ENCODE measurements around the gene MS4A8.
"Not testable (repeated sequence)": the region's sequence is repeated elsewhere in the genome, so short reads cannot be mapped to it uniquely, and the experiment has no call there.

Gene MS4A8

DNA sequence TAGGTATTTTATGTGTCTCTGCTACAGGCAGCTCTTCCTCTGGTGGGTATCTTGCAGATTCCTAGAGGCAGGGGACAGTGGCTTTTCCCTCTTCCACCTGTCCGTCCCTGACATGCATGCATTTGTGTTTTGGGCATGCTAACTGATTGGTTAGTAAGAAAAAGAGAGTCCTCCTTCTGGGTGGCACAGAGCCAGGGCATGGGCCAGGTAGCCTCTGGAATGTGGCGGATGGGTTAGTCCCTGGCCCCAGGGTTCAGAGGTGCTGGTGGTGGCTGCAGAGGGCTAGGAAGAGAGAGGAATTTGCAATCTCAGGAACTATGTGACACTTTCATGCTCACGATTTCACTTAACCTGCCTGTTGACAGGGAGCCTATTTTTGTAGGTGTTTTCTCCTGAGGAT is 51.5 kb downstream of the MS4A8 start:
- ChIA-PET POLR2A (ENCODE audit: low non-redundant PET) (no interaction called here), CTCF (no interaction called here)
- no peak for DNase-seq (ENCODE audit: low spot score)
- TF ChIP-seq, protein P1, sequence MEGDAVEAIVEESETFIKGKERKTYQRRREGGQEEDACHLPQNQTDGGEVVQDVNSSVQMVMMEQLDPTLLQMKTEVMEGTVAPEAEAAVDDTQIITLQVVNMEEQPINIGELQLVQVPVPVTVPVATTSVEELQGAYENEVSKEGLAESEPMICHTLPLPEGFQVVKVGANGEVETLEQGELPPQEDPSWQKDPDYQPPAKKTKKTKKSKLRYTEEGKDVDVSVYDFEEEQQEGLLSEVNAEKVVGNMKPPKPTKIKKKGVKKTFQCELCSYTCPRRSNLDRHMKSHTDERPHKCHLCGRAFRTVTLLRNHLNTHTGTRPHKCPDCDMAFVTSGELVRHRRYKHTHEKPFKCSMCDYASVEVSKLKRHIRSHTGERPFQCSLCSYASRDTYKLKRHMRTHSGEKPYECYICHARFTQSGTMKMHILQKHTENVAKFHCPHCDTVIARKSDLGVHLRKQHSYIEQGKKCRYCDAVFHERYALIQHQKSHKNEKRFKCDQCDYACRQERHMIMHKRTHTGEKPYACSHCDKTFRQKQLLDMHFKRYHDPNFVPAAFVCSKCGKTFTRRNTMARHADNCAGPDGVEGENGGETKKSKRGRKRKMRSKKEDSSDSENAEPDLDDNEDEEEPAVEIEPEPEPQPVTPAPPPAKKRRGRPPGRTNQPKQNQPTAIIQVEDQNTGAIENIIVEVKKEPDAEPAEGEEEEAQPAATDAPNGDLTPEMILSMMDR (conservative IDR thresholded peaks at IDR 0.05; ENCODE audit: low read depth): no peak
- H3K27ac ChIP-seq: no peak overlapping the region

DNA sequence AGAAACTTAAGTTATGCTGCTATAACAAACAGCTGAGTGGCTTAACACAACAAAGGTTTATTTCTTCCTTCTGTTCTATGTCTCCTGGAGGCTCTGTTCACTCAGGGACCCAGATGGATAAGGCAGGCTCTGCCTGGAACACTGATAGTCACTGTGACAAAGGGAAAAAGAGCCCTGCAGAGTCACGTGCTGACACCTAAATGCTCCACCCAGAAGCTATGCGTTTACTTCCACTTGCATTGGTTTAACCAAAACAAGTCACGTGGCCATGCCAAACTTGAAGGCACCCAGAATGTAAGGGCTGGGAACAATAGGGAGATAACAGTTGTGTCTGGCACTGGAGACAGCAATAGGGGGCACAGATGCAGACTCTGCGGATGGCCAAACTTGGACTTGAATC is 53.9 kb downstream of the MS4A8 start:
- TF ChIP-seq, protein P1 (conservative IDR thresholded peaks at IDR 0.05; ENCODE audit: low read depth): no peak
- POLR2A ChIA-PET (ENCODE audit: low non-redundant PET): no interaction called here
- no peak overlapping the region for H3K27ac ChIP-seq
- no peak for DNase-seq (ENCODE audit: low spot score)
- CTCF ChIA-PET: no interaction called here

DNA sequence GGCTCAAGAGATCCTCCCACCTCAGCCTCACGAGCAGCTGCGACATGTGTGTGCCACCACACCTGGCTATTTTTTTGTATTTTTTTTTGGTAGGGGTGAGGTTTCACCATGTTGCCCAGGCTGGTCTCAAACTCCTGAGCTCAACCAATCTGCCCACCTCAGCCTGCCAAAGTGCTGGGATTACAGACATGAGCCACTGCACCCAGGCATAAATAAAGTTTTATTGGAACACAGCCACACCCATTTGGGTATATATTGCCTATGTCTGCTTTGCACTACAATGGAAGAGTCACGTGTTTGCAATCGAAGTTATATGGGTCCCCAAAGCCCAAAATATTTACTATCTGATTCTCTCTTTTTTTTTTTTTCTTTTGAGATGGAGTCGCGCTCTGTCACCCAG is 55.5 kb downstream of the MS4A8 start:
- no peak for DNase-seq (ENCODE audit: low spot score)
- TF ChIP-seq, protein P1 (conservative IDR thresholded peaks at IDR 0.05; ENCODE audit: low read depth): no peak
- ChIA-PET CTCF (no interaction called here), POLR2A (ENCODE audit: low non-redundant PET) (no interaction called here)
- H3K27ac ChIP-seq: no peak overlapping the region

GRCh38 chr11:60756307-60757032 is 57.1 kb downstream of the MS4A8 start, which contains the start of gene MS4A15:
MS4A15 (plus strand) TSS chr11:60756867; CDS start chr11:60763734, 6,867 bp downstream.
- DNase-seq (ENCODE audit: low spot score): peak; percentile 22
- TF ChIP-seq, protein P1 (conservative IDR thresholded peaks at IDR 0.05; ENCODE audit: low read depth): no peak
- POLR2A ChIA-PET (ENCODE audit: low non-redundant PET): no interaction called here

DNA sequence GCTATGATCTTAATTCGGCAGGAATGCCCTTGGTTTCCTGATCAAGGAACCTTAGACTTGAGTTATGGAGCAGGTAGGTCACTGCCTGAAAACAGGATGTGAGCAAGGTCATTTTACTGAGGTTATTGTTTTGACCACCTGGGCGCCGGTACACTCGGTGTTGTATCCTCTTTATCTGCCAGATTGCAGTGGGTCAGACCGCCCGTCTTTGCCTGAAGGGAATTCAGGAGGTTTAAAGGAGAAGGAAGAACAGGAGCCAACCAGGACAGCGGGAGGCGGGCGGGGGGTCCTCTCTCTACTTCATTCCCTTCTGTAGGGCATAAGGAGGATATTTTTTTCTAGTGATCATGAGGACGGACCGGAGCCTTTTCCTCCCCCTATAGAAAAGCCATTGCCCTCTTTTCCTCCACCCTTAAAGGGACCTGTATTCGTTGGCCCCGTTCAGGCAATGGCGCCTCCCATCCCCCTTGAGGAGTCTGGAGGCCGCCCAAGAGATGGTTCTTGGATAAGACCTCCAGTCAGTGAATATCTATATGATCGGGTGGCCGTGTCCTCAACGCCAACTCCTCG is 57.9 kb downstream of the MS4A8 start:
- POLR2A ChIA-PET (ENCODE audit: low non-redundant PET): no interaction called here
- DNase-seq (ENCODE audit: low spot score): no peak
- CTCF ChIA-PET: interaction anchor here (0.6 kb wide), 2 partner anchors 17 to 293 kb away, joined by 3 to 4 read pairs; no protein-coding TSS in a partner anchor
- TF ChIP-seq, protein P1 (conservative IDR thresholded peaks at IDR 0.05; ENCODE audit: low read depth): no peak
- no peak overlapping the region for H3K27ac ChIP-seq

More at GRCh38 chr11:60756307-60757032, 57.1 kb downstream of the MS4A8 start, which contains the start of gene MS4A15:
- CTCF ChIA-PET: interaction anchor here (0.5 to 0.7 kb wide), 8 partner anchors 13 to 1205 kb away, joined by 3 to 4 read pairs (median 3); no protein-coding TSS in a partner anchor
- H3K27ac ChIP-seq: no peak within 1 kb of the TSS

DNA sequence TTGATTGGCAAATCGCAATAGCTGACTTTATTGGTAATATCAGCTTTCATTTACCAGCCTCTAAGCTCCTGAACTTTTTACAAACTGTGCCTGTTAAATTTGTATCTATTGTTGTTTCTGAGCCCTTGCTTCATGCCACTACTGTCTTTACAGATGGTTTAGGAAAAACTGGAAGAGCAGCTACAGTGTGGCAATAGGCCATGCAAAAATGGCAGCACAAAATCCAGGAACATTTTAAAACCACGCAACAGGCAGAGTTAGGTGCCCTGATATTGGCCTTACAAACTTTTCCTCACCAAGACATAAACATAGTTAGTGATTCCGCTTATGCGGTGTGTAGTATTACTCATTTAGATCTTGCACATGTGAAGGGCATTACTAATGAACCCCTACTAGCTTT is 59.3 kb downstream of the MS4A8 start:
- H3K27ac ChIP-seq; DNase-seq (ENCODE audit: low spot score); POLR2A ChIA-PET (ENCODE audit: low non-redundant PET): not testable (repeated sequence)
- CTCF ChIA-PET: interaction anchor here (0.6 kb wide), 1 partner anchor 429 kb away, joined by 3 read pairs; no protein-coding TSS in a partner anchor

GRCh38 chr11:60759438-60760225 is 60.2 kb downstream of the MS4A8 start:
- DNase-seq (ENCODE audit: low spot score); POLR2A ChIA-PET (ENCODE audit: low non-redundant PET); H3K27ac ChIP-seq: not testable (repeated sequence)
- CTCF ChIA-PET: interaction anchor here (0.5 to 0.8 kb wide), 3 partner anchors 39 to 428 kb away, joined by 3 read pairs; no protein-coding TSS in a partner anchor

Data from RWPE1 (cell line).